GM12878 (cell line): ENCODE data around the gene DNAJA4. TPM values are rescaled to one million over a fixed set of nuclear protein-coding genes. Genes with fewer than 3 reads are reported as not detected.

Experiments
- ATAC-seq: fragments of 200-7000 bp; cut with Tn5 transposase; 3 replicates; pipeline ENCODE4 v1.9.1; 2020; ENCODE audit warnings: mild to moderate bottlenecking, moderate library complexity
- BruUV-seq: library from RNA; stranded (reverse); fragments of 400-500 nt; replicated peaks from 2 replicates; lab custom pipeline; 2021; lab: Mats Ljungman, UMichigan
- CTCF ChIA-PET: fragments of 300-600 bp; sonication (Branson Sonifier 250); formaldehyde crosslinking; extraction: SDS; loops from one replicate; lab custom pipeline; 2021; ENCODE audit warnings: inconsistent platforms; lab: Yijun Ruan, JAX
- POLR2A ChIA-PET: fragments of 350-600 bp; formaldehyde crosslinking; extraction: SDS; loops from one replicate; lab custom pipeline; 2021; ENCODE audit warnings: inconsistent platforms; lab: Charles Lee
- RAD21 ChIA-PET: fragments of 300-600 bp; sonication (Branson Sonifier 250); formaldehyde crosslinking; loops from one replicate; lab custom pipeline; 2023; ENCODE audit warnings: antibody characterized with exemption; ENCODE audit not compliant: unreplicated experiment; lab: Charles Lee
- SMC1A ChIA-PET: fragments of 300-600 bp; sonication (Branson Sonifier 250); formaldehyde crosslinking; loops from one replicate; lab custom pipeline; 2023; ENCODE audit not compliant: unreplicated experiment, uncharacterized antibody; lab: Charles Lee
- DNase-seq: peaks from one replicate; pipeline ENCODE4 v3.0.0-alpha.2; 2011; ENCODE audit warnings: low read depth, low spot score
- FAIRE-seq: peaks from 3 replicates; lab custom pipeline; 2011; peaks lifted over from hg19 to GRCh38; lab: Jason Lieb, UNC
- H2AFZ ChIP-seq: 2 replicates; pipeline ENCODE4 v1.6.0; 2011; ENCODE audit warnings: low read depth, low read length, control low read depth; ENCODE audit not compliant: control insufficient read depth
- H3K27ac ChIP-seq: 2 replicates; pipeline ENCODE4 v1.5.1; 2011; ENCODE audit warnings: control low read depth; ENCODE audit not compliant: control insufficient read depth, insufficient read depth
- H3K27me3 ChIP-seq, 2 experiments: replicated peaks in 1 of 2; 2 replicates each; pipeline versions ENCODE4 v1.6.0 to v1.6.1; 2011; ENCODE audit warnings: low read length in 1 of 2; ENCODE audit not compliant: control insufficient read depth in 2 of 2, insufficient read depth in 2 of 2
- H3K36me3 ChIP-seq, 2 experiments: 2 replicates each; pipeline ENCODE4 v1.5.1; 2011; ENCODE audit warnings: low read length in 1 of 2; ENCODE audit not compliant: control insufficient read depth in 2 of 2, insufficient read depth in 2 of 2
- H3K4me1 ChIP-seq: 2 replicates; pipeline ENCODE4 v1.6.1; 2011; ENCODE audit warnings: mild to moderate bottlenecking, low read length, moderate library complexity, mixed read lengths; ENCODE audit not compliant: control insufficient read depth, insufficient read depth
- H3K4me2 ChIP-seq: 2 replicates; pipeline ENCODE4 v1.6.0; 2011; ENCODE audit warnings: control low read depth; ENCODE audit not compliant: control insufficient read depth, insufficient read depth
- H3K4me3 ChIP-seq: fragments of 200-600 bp; sonication (generic); 2 replicates; pipeline ENCODE4 v1.5.1; 2016
- H3K79me2 ChIP-seq: 2 replicates; pipeline ENCODE4 v1.6.0; 2011; ENCODE audit warnings: low read length; ENCODE audit not compliant: control insufficient read depth, insufficient read depth
- H3K9ac ChIP-seq: 2 replicates; pipeline ENCODE4 v1.8.0; 2011; ENCODE audit warnings: low read length, control low read depth, mixed read lengths; ENCODE audit not compliant: control insufficient read depth, insufficient read depth
- H3K9me3 ChIP-seq: replicated peaks from 3 replicates; pipeline ENCODE4 v1.5.1; 2011; ENCODE audit warnings: mild to moderate bottlenecking, low read length; ENCODE audit not compliant: control insufficient read depth, insufficient read depth
- H4K20me1 ChIP-seq: 2 replicates; pipeline ENCODE4 v1.6.0; 2011; ENCODE audit not compliant: control insufficient read depth, insufficient read depth
- CHD1 ChIP-seq: IDR thresholded peaks from 2 replicates; pipeline ENCODE4 v1.6.1; 2012; ENCODE audit warnings: low read depth, low read length, improper control_type of control experiment
- CHD2 ChIP-seq: IDR thresholded peaks from 2 replicates; pipeline ENCODE4 v1.6.1; 2011; ENCODE audit warnings: low read depth, low read length, improper control_type of control experiment, borderline replicate concordance
- HDGF ChIP-seq: fragments of 450-650 bp; IDR thresholded peaks from 2 replicates; pipeline ENCODE4 v1.6.1; 2016; ENCODE audit warnings: antibody characterized with exemption
- POLR2A ChIP-seq: IDR thresholded peaks from 2 replicates; pipeline ENCODE4 v1.6.1; 2011; ENCODE audit warnings: low read depth, mild to moderate bottlenecking, low read length
- RCOR1 ChIP-seq: conservative IDR thresholded peaks from 2 replicates; pipeline ENCODE4 v1.6.1; 2012; ENCODE audit warnings: low read depth, low read length, improper control_type of control experiment
- SREBF2 ChIP-seq: IDR thresholded peaks from 2 replicates; pipeline ENCODE4 v1.6.1; 2012; ENCODE audit warnings: mild to moderate bottlenecking, low read length
- WGBS: methylation state at CpG from one replicate; pipeline ENCODE4 v1.1.6; 2016; ENCODE audit warnings: low lambda C conversion rate; ENCODE audit not compliant: insufficient replicate concordance, insufficient coverage; ENCODE audit errors: missing lambda C conversion rate; 5-methylcytosine and 5-hydroxymethylcytosine counted together
- in situ Hi-C: fragments of 300-500 bp; cut with MboI; formaldehyde crosslinking; loops from 9 replicates; pipeline ENCODE4 v1.14.3; 2018; ENCODE audit warnings: mixed read lengths
- intact Hi-C: fragments of 100-400 bp; cut with micrococcal nuclease; formaldehyde crosslinking; loops from one replicate; pipeline ENCODE4 v1.14.2; 2022; ENCODE audit not compliant: unreplicated experiment
- polyA plus RNA-seq, 11 experiments: library from polyadenylated mRNA; depleted of rRNA in 4 of 11; unstranded in 6 of 11; stranded (reverse) in 5 of 11; fragments of >200 nt; fragmentation: Nextera tagmentation in 4 of 11; fragmentation: Illumina TruSeq in 1 of 11; extraction: Ambion mirVana in 4 of 11; extraction: Trizol in 1 of 11; gene quantifications; 1 replicate in 1 of 11; 2 replicates in 10 of 11; pipeline versions ENCODE4 v1.2.1 to v1.2.3, GENCODE V29; 2011 to 2016; ENCODE audit warnings: inconsistent platforms in 2 of 11, missing spikeins in 2 of 11, low read depth in 1 of 11
- total RNA-seq, 4 experiments: library from RNA; depleted of rRNA in 3 of 4; stranded (reverse); fragments of >200 nt in 3 of 4; fragmentation: Illumina TruSeq in 1 of 4; extraction: Trizol in 1 of 4; gene quantifications; 2 replicates each; pipeline versions ENCODE4 v1.2.1 to v1.2.3, GENCODE V29; 2013 to 2021
- TF ChIP-seq, protein P1 (sequence below): IDR thresholded peaks from 2 replicates; pipeline ENCODE4 v1.6.1; 2012; ENCODE audit warnings: low read depth, low read length, improper control_type of control experiment

DNAJA4 gene
- total and polyA plus RNA-seq, 10 of the 15 experiments (the other 5 are each of a cell fraction or from before 2014, with no cell fraction given), result 0.01 to 10.4 (median 4.1) TPM

DNA sequence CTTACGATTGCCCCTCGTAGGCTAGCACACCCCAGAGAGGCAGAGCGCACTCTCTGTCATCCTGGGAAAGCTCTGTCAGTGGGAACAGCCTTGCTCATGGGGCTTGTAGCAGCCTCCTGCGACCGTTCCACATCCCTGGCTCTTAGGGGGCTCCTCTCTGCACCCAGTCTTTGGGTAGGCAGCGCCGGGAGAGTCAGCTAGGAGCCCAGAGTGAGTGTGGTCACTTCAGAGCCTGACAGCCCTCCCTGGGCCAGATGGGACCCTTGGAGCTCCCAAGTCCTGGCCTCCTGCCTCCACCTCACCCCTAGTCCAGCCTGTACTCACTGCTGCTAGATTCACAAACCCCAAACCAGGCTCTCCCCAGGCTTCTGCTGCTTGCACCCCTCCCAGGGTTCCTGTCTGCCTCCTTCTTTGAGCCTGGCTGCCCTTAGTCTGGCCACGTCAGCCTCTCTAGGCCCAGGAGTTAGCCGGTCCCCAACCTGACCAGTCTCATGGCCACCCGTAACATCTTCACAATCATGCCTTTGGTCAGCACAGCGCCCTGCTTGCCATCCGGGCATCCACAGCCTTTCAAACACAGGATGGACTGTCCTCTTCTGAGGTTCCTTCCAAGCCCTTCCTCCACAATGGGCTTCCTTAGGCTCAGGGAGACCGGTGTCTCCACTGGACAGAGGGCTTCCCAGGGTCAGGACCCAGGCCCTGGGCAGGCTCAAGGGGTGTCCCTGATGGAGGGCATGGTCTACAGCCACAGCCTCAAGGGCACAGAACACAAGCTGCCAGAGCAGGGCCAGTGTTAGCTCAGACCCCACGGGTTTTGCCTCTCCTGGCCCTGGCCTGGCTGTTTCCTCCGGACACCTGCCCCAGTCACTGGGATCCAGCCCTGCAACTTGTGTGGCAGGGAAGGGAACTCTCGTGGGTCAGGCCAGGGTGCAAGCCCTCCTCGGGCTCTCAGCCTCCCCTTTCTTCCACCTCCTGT is 34.6 kb upstream of the DNAJA4 start:
- no peak for ATAC-seq
- H3K9ac ChIP-seq, result no peak overlapping the region
- DNase-seq, result no peak
- no peak for TF ChIP-seq RCOR1
- TF ChIP-seq POLR2A, result no peak
- TF ChIP-seq CHD1, result no peak
- no peak for TF ChIP-seq CHD2
- no peak for TF ChIP-seq HDGF
- TF ChIP-seq SREBF2, result no peak
- TF ChIP-seq, protein P1, sequence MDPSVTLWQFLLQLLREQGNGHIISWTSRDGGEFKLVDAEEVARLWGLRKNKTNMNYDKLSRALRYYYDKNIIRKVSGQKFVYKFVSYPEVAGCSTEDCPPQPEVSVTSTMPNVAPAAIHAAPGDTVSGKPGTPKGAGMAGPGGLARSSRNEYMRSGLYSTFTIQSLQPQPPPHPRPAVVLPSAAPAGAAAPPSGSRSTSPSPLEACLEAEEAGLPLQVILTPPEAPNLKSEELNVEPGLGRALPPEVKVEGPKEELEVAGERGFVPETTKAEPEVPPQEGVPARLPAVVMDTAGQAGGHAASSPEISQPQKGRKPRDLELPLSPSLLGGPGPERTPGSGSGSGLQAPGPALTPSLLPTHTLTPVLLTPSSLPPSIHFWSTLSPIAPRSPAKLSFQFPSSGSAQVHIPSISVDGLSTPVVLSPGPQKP, result no peak
- no peaks in the 10 kb centered on the region for H3K36me3 ChIP-seq
- no peaks in the 10 kb centered on the region for H3K79me2 ChIP-seq
- ChIA-PET RAD21 (no interaction called here), CTCF (no interaction called here), POLR2A (no interaction called here), SMC1A (no interaction called here)
- H3K9me3 ChIP-seq, result no peaks in the 10 kb centered on the region
- H2AFZ ChIP-seq, result no peak overlapping the region
- H3K4me3 ChIP-seq, result no peak overlapping the region
- no peaks in the 10 kb centered on the region; a peak in 1 of 4 replicates for H3K27me3 ChIP-seq
- no TSS peak for BruUV-seq
- H3K4me1 ChIP-seq, result peaks cover 3% of the 10 kb centered on the region; the same call in 1 of the 2 replicates
- intact Hi-C loops (no loop called here), in situ Hi-C loops (no loop called here)
- H4K20me1 ChIP-seq, result no peaks in the 10 kb centered on the region
- H3K4me2 ChIP-seq, result no peak overlapping the region
- WGBS, result 56% methylated on average over 17 of the region's 17 CpGs
- FAIRE-seq, result no peak
- no peak overlapping the region for H3K27ac ChIP-seq
